DND-41 (cell line): ENCODE data around the gene SUN2.

Experiments
- ATAC-seq: fragments of 200-7000 bp; cut with Tn5 transposase; 3 replicates; pipeline ENCODE4 v1.9.1; 2021; ENCODE audit warnings: low read depth; ENCODE audit not compliant: insufficient read depth
- DNase-seq: peaks from one replicate; pipeline ENCODE4 v3.0.0-alpha.2; 2020
- H2AFZ ChIP-seq: 2 replicates; pipeline ENCODE4 v1.6.0; 2012; ENCODE audit warnings: low read depth, low read length
- H3K27ac ChIP-seq: 2 replicates; pipeline ENCODE4 v1.5.1; 2012; ENCODE audit warnings: low read length, inconsistent platforms
- H3K27me3 ChIP-seq: fragments of 200-600 bp; sonication (generic); 2 replicates; pipeline ENCODE4 v1.6.0; 2012; ENCODE audit warnings: low read length, mild to moderate bottlenecking, inconsistent platforms; ENCODE audit not compliant: insufficient read depth, poor library complexity
- H3K36me3 ChIP-seq: 2 replicates; pipeline ENCODE4 v1.5.1; 2012; ENCODE audit warnings: low read length, inconsistent platforms; ENCODE audit not compliant: insufficient read depth
- H3K4me1 ChIP-seq: 2 replicates; pipeline ENCODE4 v1.5.1; 2012; ENCODE audit warnings: mild to moderate bottlenecking, low read length; ENCODE audit not compliant: insufficient read depth
- H3K4me2 ChIP-seq: 2 replicates; pipeline ENCODE4 v1.6.0; 2012; ENCODE audit warnings: mild to moderate bottlenecking, moderate library complexity, low read length, inconsistent platforms; ENCODE audit not compliant: insufficient read depth
- H3K4me3 ChIP-seq, 2 experiments: fragments of 200-600 bp in 1 of 2; shearing (Covaris generic) in 1 of 2; 2 replicates each; pipeline ENCODE4 v1.5.1; 2012 to 2016; ENCODE audit warnings: inconsistent platforms in 2 of 2, low read length in 2 of 2, mild to moderate bottlenecking in 2 of 2, low read depth in 1 of 2, moderate library complexity in 1 of 2
- H3K79me2 ChIP-seq: 2 replicates; pipeline ENCODE4 v1.6.0; 2012; ENCODE audit warnings: low read length, inconsistent platforms; ENCODE audit not compliant: insufficient read depth
- H3K9ac ChIP-seq: 2 replicates; pipeline ENCODE4 v1.6.0; 2012; ENCODE audit warnings: low read depth, mild to moderate bottlenecking, inconsistent platforms, low read length, moderate library complexity
- H3K9me3 ChIP-seq: 2 replicates; pipeline ENCODE4 v1.5.1; 2012; ENCODE audit warnings: low read length, moderate library complexity, mild to moderate bottlenecking, inconsistent platforms; ENCODE audit not compliant: insufficient read depth, severe bottlenecking
- H4K20me1 ChIP-seq: 2 replicates; pipeline ENCODE4 v1.6.0; 2012; ENCODE audit warnings: low read length; ENCODE audit not compliant: insufficient read depth
- EZH2 ChIP-seq: IDR thresholded peaks from 3 replicates; pipeline ENCODE4 v1.6.1; 2012; ENCODE audit warnings: borderline replicate concordance, low read depth, mild to moderate bottlenecking, moderate library complexity, low read length, inconsistent platforms; ENCODE audit not compliant: severe bottlenecking
- TF ChIP-seq, protein P1 (sequence below): IDR thresholded peaks from 2 replicates; pipeline ENCODE4 v1.5.1; 2012; ENCODE audit warnings: borderline replicate concordance, low read length, moderate library complexity, mild to moderate bottlenecking; ENCODE audit not compliant: poor library complexity, severe bottlenecking; ENCODE audit errors: extremely low read depth

SUN2 gene

DNA sequence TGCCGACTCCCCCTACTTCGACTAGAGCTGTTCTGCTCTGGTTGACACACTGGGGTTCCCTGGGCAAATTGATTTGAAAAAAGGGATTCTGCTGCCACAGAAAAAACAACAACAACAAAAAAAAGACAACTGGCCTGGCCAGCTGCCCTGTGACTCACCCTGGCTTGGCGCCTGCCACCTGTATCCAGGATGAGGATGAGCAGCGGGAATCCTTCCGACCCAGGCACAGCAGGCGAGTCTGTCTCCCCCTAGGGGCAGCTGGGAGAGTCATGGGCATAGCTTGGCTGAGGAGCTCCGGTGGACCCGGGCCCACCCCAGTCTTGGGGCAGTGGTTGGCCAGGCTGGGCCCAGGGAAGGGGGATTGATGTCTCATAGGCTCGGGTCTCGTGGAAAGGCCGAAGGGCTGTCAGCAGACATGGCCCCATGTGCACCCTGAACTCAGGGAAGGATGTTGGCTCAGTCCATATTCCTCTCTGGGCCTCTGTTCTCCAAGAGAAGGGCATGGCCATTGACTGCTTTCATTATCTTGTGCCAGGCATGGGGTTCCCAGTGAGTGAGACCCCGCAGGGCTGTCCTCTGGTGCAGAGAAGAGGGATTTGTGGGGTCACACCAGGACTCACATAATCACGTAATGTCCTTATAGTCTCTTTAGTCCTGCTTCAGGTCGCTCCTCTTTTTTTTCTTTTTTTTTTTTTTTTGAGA is 10.4 kb upstream of the SUN2 start:
- peak; percentile 70 for ATAC-seq
- no peak overlapping the region for H3K9ac ChIP-seq
- H3K4me3 ChIP-seq, result no peak overlapping the region
- no peaks in the 10 kb centered on the region for H3K79me2 ChIP-seq
- H4K20me1 ChIP-seq, result no peaks in the 10 kb centered on the region
- DNase-seq, result peak; percentile 35
- H3K4me2 ChIP-seq, result no peak overlapping the region
- H2AFZ ChIP-seq, result no peak overlapping the region
- H3K36me3 ChIP-seq, result no peaks in the 10 kb centered on the region
- no peaks in the 10 kb centered on the region for H3K9me3 ChIP-seq
- H3K27me3 ChIP-seq, result no peaks in the 10 kb centered on the region
- no peak overlapping the region for H3K27ac ChIP-seq
- no peak for TF ChIP-seq EZH2
- TF ChIP-seq, protein P1, sequence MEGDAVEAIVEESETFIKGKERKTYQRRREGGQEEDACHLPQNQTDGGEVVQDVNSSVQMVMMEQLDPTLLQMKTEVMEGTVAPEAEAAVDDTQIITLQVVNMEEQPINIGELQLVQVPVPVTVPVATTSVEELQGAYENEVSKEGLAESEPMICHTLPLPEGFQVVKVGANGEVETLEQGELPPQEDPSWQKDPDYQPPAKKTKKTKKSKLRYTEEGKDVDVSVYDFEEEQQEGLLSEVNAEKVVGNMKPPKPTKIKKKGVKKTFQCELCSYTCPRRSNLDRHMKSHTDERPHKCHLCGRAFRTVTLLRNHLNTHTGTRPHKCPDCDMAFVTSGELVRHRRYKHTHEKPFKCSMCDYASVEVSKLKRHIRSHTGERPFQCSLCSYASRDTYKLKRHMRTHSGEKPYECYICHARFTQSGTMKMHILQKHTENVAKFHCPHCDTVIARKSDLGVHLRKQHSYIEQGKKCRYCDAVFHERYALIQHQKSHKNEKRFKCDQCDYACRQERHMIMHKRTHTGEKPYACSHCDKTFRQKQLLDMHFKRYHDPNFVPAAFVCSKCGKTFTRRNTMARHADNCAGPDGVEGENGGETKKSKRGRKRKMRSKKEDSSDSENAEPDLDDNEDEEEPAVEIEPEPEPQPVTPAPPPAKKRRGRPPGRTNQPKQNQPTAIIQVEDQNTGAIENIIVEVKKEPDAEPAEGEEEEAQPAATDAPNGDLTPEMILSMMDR, result peak; percentile 72
- no peaks in the 10 kb centered on the region for H3K4me1 ChIP-seq

DNA sequence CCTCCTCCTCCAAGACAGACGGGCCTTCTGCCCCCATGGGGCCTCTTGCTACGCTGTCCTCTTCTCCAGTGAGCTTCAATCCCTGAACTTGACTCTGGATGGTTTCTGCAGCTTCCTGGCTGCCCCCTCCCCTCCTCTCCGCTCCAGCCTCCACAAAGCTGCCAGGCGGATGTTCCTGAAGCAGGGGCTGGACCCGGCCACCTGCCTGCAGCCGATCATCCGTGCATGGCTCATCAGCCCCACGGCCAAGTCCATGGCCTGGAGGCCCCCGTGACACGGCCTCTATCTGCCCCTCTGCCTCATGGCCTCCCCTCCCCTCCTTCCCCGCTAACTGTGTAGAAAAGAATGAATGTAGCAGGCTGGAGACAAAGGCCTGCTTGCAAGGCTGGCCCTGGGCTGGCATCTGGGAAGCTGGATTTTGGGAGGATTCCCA is 6.8 kb upstream of the SUN2 start:
- Histone ChIP-seq H3K9me3 (no peaks in the 10 kb centered on the region), H2AFZ (no peak overlapping the region), H3K27ac (no peak overlapping the region), H3K79me2 (no peaks in the 10 kb centered on the region), H3K36me3 (no peaks in the 10 kb centered on the region), H3K4me3 (no peak overlapping the region), H3K4me1 (peaks cover 11% of the 10 kb centered on the region), H3K9ac (no peak overlapping the region), H3K27me3 (no peaks in the 10 kb centered on the region), H3K4me2 (no peak overlapping the region), H4K20me1 (no peaks in the 10 kb centered on the region)
- TF ChIP-seq EZH2, result no peak
- TF ChIP-seq, protein P1, result no peak
- no peak for DNase-seq
- ATAC-seq, result no peak

DNA sequence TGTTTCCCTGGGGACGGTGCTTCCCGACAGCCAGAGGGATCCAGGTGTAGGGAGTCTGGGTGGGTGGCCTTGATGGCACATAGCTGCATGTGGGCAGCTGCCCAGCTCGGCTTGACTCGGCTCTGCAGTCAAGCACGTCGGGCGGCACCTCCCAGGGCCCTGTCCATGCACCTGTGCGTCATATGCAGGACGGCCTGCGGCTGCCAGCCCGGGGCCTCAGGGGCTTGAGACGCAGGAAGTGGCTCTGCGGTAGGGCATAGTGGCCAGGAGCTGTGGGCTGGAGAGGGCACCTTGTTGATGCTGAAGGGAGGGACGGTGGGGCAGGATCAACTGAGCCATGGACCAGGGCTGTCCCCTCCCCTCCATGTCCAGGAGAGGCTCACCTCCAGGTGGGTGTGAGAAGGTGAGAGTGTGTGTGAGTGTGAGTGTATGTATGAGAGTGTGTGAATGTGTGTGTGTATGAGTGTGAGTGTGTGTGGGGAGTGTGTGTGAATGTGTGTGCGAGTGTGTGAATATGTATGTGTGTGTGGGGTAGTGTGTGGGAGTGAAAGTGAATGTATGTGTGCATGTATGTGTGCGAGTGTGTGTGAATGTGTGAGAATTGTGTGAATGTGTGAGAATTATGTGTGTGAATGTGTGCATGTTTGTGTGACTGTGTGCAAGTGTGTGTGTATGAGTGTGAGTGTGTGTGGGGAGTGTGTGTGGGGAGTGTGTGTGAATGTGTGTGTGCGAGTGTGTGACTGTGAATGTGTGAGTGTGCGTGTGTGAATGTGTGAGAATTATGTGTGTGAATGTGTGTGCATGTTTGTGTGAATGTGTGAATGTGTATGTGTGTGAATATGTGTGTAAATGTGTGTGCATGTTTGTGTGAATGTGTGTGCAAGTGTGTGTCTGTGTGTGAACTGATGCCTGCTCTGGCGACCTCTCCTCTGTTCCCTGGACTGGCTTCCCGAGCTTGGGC is 5.7 kb upstream of the SUN2 start:
- H2AFZ ChIP-seq, result no peak overlapping the region
- H3K36me3 ChIP-seq, result no peaks in the 10 kb centered on the region
- H3K4me1 ChIP-seq, result peaks cover 22% of the 10 kb centered on the region
- H3K4me2 ChIP-seq, result no peak overlapping the region
- H3K27ac ChIP-seq, result no peak overlapping the region
- no peak for ATAC-seq
- H3K9me3 ChIP-seq, result no peaks in the 10 kb centered on the region
- H3K27me3 ChIP-seq, result no peaks in the 10 kb centered on the region
- no peaks in the 10 kb centered on the region for H4K20me1 ChIP-seq
- H3K9ac ChIP-seq, result no peak overlapping the region
- no peak for DNase-seq
- no peaks in the 10 kb centered on the region for H3K79me2 ChIP-seq
- no peak for TF ChIP-seq EZH2
- TF ChIP-seq, protein P1, result no peak
- H3K4me3 ChIP-seq, result no peak overlapping the region
